Lung (tissue), 12 donors: ENCODE results near the gene ACADS. TPM values are rescaled to one million over a fixed set of nuclear protein-coding genes. Genes with fewer than 3 reads are reported as not detected.
"Not testable (repeated sequence)": the region's sequence is repeated elsewhere in the genome, so short reads cannot be mapped to it uniquely, and the experiment has no call there.

ENCODE experiments used
- ATAC-seq: fragments of 200-7000 bp; cut with Tn5 transposase; one replicate; pipeline ENCODE4 v1.9.1; 2020; ENCODE audit warnings: moderate number of reproducible peaks; ENCODE audit not compliant: insufficient read depth, low FRiP score
- DNase-seq, 3 donors: peaks; one replicate each; pipeline ENCODE4 v3.0.0-alpha.2; 2013 to 2017
- H3K27ac ChIP-seq, 2 donors: one replicate each; pipeline ENCODE4 v1.5.1; 2013; ENCODE audit warnings: mild to moderate bottlenecking in 2 of 2, moderate library complexity in 2 of 2, control low read depth in 1 of 2, inconsistent platforms in 1 of 2, low read depth in 1 of 2, low read length in 1 of 2
- H3K27me3 ChIP-seq, 3 donors: one replicate each; pipeline ENCODE4 v1.5.1; 2013; ENCODE audit warnings: low read length in 2 of 3; ENCODE audit not compliant: control insufficient read depth in 3 of 3, insufficient read depth in 3 of 3
- H3K36me3 ChIP-seq, 4 donors: one replicate each; pipeline ENCODE4 v1.5.1; 2013; ENCODE audit warnings: low read length in 4 of 4, mild to moderate bottlenecking in 1 of 4, moderate library complexity in 1 of 4; ENCODE audit not compliant: control insufficient read depth in 4 of 4, insufficient read depth in 4 of 4
- H3K4me1 ChIP-seq, 5 donors: one replicate each; pipeline ENCODE4 v1.5.1; 2013; ENCODE audit warnings: low read length in 5 of 5, mild to moderate bottlenecking in 2 of 5, moderate library complexity in 1 of 5; ENCODE audit not compliant: control insufficient read depth in 5 of 5, insufficient read depth in 5 of 5
- H3K4me3 ChIP-seq: one replicate; pipeline ENCODE4 v1.5.1; 2013; ENCODE audit warnings: mild to moderate bottlenecking, control low read depth, moderate library complexity
- H3K9ac ChIP-seq, 2 donors: one replicate each; pipeline ENCODE4 v1.5.1; 2013; ENCODE audit warnings: low read length in 2 of 2, control low read depth in 1 of 2; ENCODE audit not compliant: insufficient read depth in 1 of 2
- H3K9me3 ChIP-seq, 4 donors: one replicate each; pipeline ENCODE4 v1.5.1; 2013; ENCODE audit warnings: low read length in 3 of 4, mild to moderate bottlenecking in 1 of 4, moderate library complexity in 1 of 4; ENCODE audit not compliant: control insufficient read depth in 4 of 4, insufficient read depth in 3 of 4
- WGBS, 2 donors: extraction: QIAGEN DNeasy Blood & Tissue Kit; methylation state at CpG; one replicate each; pipeline ENCODE4 v1.1.7; 2013; 5-methylcytosine and 5-hydroxymethylcytosine counted together
- polyA plus RNA-seq, 2 donors: library from polyadenylated mRNA; stranded (reverse); fragments of 200-250 nt; gene quantifications; one replicate each; pipeline ENCODE4 v1.2.1, GENCODE V29; 2013
- total RNA-seq, 2 donors: library from RNA; depleted of rRNA in 1 of 2; stranded (reverse); fragments of >200 nt in 1 of 2; gene quantifications; one replicate each; pipeline ENCODE4 v1.2.1, GENCODE V29; 2014 to 2021
- TF ChIP-seq, protein P1 (sequence below): IDR thresholded peaks from 2 replicates; pipeline ENCODE4 v1.5.1; 2012; ENCODE audit warnings: mild to moderate bottlenecking; ENCODE audit errors: control extremely low read depth, extremely low read depth
- donor health status: control.
- donor health status: control.
- donor health status: Bipolar disorder and iron deficiency.
- donor health status: healthy.
- donor health status: DM: yes; HTN: yes; CAD: no.

The ACADS gene
- total and polyA plus RNA-seq, 4 donors, result 16.4 to 32.4 (median 27.0) TPM

DNA sequence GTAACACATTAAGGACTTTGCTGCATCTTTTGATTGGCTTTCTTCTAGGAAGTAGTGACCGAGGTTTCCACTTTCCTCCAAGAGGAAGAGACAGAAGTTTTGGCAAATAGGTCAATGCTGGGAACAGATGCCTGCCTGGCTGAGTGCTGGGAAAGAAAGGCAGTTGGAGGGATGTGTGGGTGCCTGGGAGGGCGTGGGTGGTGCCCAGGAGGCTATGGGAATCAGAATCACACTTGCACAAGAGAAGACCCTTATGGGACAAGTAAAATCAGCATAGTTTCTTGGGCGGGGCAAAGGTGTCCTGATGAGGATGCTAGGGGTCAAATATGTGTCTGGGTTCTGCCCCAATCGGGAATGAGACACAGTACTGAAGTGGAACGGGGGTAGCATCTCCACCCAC is 906 bp upstream of the ACADS start:
- Histone ChIP-seq H3K9me3 (peaks cover 0 to 1% (median 0%) of the 10 kb centered on the region in 4 donors), H3K9ac (peak overlapping the region in 1 of 2 donors; percentile 87), H3K4me1 (peaks cover 2 to 17% (median 7%) of the 10 kb centered on the region in 5 donors), H3K36me3 (peaks cover 5 to 33% (median 27%) of the 10 kb centered on the region in 4 donors), H3K4me3 (no peak overlapping the region), H3K27ac (no peak overlapping the region), H3K27me3 (no peaks in the 10 kb centered on the region)
- no peak for DNase-seq
- WGBS, 2 donors, result 77 to 78% methylated on average over 5 of the region's 5 CpGs
- TF ChIP-seq, protein P1, sequence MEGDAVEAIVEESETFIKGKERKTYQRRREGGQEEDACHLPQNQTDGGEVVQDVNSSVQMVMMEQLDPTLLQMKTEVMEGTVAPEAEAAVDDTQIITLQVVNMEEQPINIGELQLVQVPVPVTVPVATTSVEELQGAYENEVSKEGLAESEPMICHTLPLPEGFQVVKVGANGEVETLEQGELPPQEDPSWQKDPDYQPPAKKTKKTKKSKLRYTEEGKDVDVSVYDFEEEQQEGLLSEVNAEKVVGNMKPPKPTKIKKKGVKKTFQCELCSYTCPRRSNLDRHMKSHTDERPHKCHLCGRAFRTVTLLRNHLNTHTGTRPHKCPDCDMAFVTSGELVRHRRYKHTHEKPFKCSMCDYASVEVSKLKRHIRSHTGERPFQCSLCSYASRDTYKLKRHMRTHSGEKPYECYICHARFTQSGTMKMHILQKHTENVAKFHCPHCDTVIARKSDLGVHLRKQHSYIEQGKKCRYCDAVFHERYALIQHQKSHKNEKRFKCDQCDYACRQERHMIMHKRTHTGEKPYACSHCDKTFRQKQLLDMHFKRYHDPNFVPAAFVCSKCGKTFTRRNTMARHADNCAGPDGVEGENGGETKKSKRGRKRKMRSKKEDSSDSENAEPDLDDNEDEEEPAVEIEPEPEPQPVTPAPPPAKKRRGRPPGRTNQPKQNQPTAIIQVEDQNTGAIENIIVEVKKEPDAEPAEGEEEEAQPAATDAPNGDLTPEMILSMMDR, result no peak
- ATAC-seq, result no peak

DNA sequence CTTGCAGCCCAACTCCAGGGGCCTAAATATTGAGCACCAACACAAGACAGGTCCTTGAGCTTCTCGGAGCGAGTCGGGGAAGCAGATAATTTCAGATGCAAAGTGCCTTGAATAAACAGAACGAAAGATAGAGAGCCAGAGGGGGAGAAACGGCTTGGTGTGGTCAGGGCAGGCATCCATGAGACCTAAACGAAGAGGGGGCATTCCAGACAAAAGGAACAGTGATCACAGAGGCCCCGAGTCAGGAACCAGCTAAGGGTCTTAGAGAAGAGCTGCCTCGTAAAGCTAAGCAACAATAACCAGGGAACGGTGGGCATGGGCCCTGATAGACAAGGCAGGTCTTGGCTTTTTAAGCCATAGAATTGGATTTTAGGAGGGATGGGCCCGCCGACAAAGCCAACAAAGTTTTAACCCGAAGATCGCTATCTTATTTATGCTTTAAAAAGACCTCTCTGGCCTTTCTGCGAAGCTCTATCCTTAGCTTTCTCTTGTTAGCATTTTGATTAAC is 421 bp upstream of the ACADS start:
- WGBS, 2 donors, result 25 to 37% methylated on average over 14 of the region's 14 CpGs
- DNase-seq (no peak), ATAC-seq (no peak)
- TF ChIP-seq, protein P1, result no peak
- H3K9ac ChIP-seq, result peak overlapping the region; percentile 49 to 87
- H3K4me1 ChIP-seq, result peaks cover 2 to 14% (median 7%) of the 10 kb centered on the region in 5 donors
- peak overlapping the region; percentile 55 to 93 for H3K27ac ChIP-seq
- peaks cover 7 to 28% (median 24%) of the 10 kb centered on the region in 4 donors for H3K36me3 ChIP-seq
- no peak overlapping the region for H3K4me3 ChIP-seq
- no peaks in the 10 kb centered on the region for H3K27me3 ChIP-seq
- peaks cover 0 to 1% (median 0%) of the 10 kb centered on the region in 4 donors for H3K9me3 ChIP-seq

DNA sequence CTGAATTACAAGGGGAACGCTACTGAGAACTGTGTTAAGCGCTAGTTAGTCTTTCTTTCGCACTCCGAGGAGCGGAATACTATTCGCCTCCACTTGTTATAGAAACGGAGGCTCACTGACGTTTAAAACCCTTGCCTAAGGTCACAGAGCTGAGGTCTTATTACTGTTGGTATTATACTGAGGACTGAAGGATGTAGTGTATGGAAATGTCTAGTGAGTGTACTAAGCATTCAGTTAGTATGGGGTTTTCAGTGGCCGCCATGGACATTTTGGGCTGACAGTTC is 826 bp downstream of the ACADS start:
- peak overlapping the region in 1 of 2 donors; percentile 93 for H3K27ac ChIP-seq
- ATAC-seq, result no peak
- DNase-seq, result no peak
- H3K9me3 ChIP-seq, result peaks cover 0 to 1% (median 0%) of the 10 kb centered on the region in 4 donors
- peaks cover 0 to 14% (median 7%) of the 10 kb centered on the region in 5 donors for H3K4me1 ChIP-seq
- H3K4me3 ChIP-seq, result peak overlapping the region; percentile 83
- TF ChIP-seq, protein P1, result no peak
- peak overlapping the region in 1 of 2 donors; percentile 60 for H3K9ac ChIP-seq
- peaks cover 7 to 24% (median 17%) of the 10 kb centered on the region in 4 donors for H3K36me3 ChIP-seq
- 89 to 93% methylated on average over 9 of the region's 9 CpGs for WGBS, 2 donors
- H3K27me3 ChIP-seq, result no peaks in the 10 kb centered on the region

DNA sequence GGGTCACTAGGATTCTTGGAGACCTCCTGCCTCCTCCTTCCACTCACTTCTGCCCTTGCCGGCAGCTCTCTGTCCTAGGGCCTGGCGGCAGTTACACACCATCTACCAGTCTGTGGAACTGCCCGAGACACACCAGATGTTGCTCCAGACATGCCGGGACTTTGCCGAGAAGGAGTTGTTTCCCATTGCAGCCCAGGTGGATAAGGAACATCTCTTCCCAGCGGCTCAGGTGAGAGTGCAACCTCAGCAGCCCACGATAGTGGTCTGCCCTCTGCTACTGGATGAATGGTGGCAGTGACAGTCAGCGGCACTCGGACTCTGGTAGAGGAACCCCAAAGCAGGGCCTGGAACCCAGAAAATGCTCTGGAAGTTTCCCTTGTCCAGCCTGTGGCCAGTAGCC is 1.3 kb downstream of the ACADS start:
- H3K36me3 ChIP-seq, result peaks cover 7 to 20% (median 14%) of the 10 kb centered on the region in 4 donors
- TF ChIP-seq, protein P1, result no peak
- DNase-seq (no peak), ATAC-seq (no peak)
- H3K4me3 ChIP-seq, result no peak overlapping the region
- peaks cover 0 to 1% (median 0%) of the 10 kb centered on the region in 4 donors for H3K9me3 ChIP-seq
- 97 to 98% methylated on average over 9 of the region's 9 CpGs for WGBS, 2 donors
- H3K27me3 ChIP-seq, result no peaks in the 10 kb centered on the region
- no peak overlapping the region for H3K9ac ChIP-seq
- H3K27ac ChIP-seq, result no peak overlapping the region
- H3K4me1 ChIP-seq, result peaks cover 0 to 14% (median 7%) of the 10 kb centered on the region in 5 donors

DNA sequence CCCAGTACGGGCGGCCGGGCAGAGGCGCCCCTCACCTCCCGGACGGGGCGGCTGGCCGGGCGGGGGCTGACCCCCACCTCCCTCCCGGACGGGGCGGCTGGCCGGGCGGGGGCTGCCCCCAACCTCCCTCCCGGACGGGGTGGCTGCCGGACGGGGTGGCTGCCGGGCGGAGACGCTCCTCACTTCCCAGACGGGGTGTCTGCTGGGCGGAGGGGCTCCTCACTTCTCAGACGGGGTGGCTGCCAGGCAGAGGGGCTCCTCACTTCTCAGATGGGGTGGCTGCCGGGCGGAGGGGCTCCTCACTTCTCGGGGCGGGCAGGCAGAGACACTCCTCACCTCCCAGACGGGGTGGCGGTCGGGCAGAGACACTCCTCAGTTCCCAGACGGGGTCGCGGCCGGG is 6.6 kb downstream of the ACADS start:
- H3K9me3 ChIP-seq, H3K4me3 ChIP-seq, H3K36me3 ChIP-seq, ATAC-seq, H3K27me3 ChIP-seq, H3K9ac ChIP-seq, DNase-seq, H3K27ac ChIP-seq, H3K4me1 ChIP-seq: not testable (repeated sequence)
- 96 to 97% methylated on average over 31 to 35 of the region's 35 CpGs for WGBS, 2 donors
